Measurements from ENCODE around the gene ITPR1. TPM values are rescaled to one million over a fixed set of nuclear protein-coding genes. Genes with fewer than 3 reads are reported as not detected.

The ITPR1 gene
- total and polyA plus RNA-seq, 4 donors: 9.3 to 43.7 (median 20.9) TPM

DNA sequence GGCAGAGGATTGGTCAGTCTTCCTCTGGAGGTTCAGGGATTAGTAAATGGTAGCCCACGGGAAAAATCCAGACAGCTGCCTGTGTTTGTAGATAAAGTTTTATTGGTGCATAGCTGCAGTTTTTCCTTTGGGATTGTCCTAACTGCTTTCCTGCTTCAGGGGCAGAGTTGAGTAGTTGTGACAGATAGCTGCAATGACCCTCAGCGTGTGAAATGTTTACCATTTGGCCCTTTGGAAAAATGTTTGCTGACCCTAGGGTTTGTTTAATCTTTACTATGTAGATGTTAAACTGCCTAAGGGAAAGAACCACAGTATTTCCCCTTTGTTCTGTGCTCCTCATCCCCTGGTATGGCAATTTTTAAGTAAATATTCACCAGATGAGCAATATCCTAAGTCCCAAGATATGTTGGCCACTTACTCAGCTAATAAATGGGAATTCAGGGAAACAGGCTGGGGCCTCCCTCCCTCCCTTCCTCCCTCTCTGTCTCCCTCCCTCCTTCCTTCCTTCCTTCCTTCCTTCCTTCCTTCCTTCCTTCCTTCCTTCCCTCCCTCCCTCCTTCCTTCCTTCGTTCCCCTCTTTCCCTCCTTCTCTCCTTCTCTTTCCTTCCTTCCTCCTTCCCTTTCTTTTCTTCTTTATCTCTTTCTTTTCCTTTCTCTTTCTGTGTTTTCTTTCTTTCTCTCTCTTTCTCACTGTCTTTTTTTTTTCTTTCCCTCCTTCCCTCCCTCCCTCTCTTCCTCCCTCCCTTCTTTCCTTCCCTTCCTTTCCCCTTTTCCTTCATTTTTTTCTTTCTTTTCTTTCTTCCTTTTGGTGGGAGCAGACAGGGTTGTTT lies 251.5 kb downstream of the ITPR1 start:
- Histone ChIP-seq H3K36me3 (ENCODE audit: control insufficient read depth, insufficient read depth, low read length) (no peaks in the 10 kb centered on the region), H3K9me3 (ENCODE audit: control insufficient read depth, insufficient read depth, low read length) (no peaks in the 10 kb centered on the region), H3K27me3 (ENCODE audit: control insufficient read depth, insufficient read depth, low read length) (no peaks in the 10 kb centered on the region), H3K27ac (ENCODE audit: low read depth, low read length) (no peak overlapping the region), H3K4me1 (ENCODE audit: control insufficient read depth, insufficient read depth, low read length) (peaks cover 9% of the 10 kb centered on the region), H3K4me3 (ENCODE audit: low read depth, low read length) (no peak overlapping the region)
- WGBS (ENCODE audit: insufficient coverage): 70% methylated on average over 3 of the region's 3 CpGs
- DNase-seq (ENCODE audit: low read depth in 4 of 6, low spot score in 6 of 6): no peak

DNA sequence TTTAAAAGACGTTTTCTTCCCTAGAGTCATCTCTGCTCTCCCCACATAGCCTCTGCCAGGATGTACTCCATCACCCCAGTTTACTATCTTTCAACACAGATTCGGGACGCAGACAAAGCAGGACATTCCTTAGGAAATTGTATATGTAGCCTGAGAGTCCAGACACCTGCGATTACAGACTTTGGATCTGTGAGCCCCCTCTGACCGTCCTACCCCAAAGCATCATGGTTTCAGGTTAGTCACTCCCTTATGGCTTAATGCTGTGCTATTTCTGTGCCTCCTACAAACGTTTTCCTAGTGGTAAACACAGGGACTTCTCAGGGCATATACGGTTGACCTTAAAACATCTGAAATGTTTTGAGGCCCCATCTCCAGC lies 252.1 kb downstream of the ITPR1 start:
- no peaks in the 10 kb centered on the region for H3K9me3 ChIP-seq (ENCODE audit: control insufficient read depth, insufficient read depth, low read length)
- no peak overlapping the region for H3K4me3 ChIP-seq (ENCODE audit: low read depth, low read length)
- H3K27ac ChIP-seq (ENCODE audit: low read depth, low read length): no peak overlapping the region
- 80% methylated on average over 5 of the region's 7 CpGs for WGBS (ENCODE audit: insufficient coverage)
- H3K4me1 ChIP-seq (ENCODE audit: control insufficient read depth, insufficient read depth, low read length): peaks cover 9% of the 10 kb centered on the region
- H3K27me3 ChIP-seq (ENCODE audit: control insufficient read depth, insufficient read depth, low read length): no peaks in the 10 kb centered on the region
- no peak for DNase-seq (ENCODE audit: low read depth in 4 of 6, low spot score in 6 of 6)
- H3K36me3 ChIP-seq (ENCODE audit: control insufficient read depth, insufficient read depth, low read length): no peaks in the 10 kb centered on the region

DNA sequence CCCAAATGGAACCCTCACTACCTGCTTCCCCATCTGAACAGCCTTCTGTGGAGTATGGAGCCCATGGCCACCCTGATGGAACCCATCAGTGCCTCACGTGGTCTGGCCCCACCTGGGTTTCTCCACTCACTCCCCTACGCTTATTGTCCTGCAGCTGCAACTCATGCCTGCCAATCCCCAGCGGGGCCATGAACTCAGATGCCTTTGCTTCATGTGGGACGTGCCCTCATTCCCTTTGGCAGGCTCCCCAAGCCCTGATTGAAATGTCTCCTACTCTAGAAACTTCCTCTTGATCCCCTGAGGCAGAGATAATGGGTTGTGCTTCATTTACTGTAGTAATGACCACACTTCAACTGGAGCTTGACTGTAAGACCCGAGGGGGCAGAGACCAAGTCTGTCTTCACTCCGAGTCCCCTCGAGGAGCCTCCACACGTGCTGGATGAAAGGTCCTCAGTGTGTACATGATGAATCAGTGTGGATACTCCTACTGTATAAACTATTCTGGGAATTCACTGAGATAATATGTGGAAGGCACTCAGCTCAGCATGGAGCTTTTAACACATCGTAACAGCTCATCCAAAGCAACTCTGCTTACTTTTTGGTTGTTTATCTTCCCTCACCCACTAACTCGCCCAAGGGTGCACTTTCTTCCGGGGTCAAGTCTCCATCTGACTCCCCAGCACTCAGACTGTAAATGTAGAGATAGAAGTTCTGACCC lies 253.3 kb downstream of the ITPR1 start:
- no peaks in the 10 kb centered on the region for H3K9me3 ChIP-seq (ENCODE audit: control insufficient read depth, insufficient read depth, low read length)
- WGBS (ENCODE audit: insufficient coverage): 73% methylated on average over 2 of the region's 11 CpGs
- no peak for DNase-seq (ENCODE audit: low read depth in 4 of 6, low spot score in 6 of 6)
- H3K27ac ChIP-seq (ENCODE audit: low read depth, low read length): no peak overlapping the region
- H3K36me3 ChIP-seq (ENCODE audit: control insufficient read depth, insufficient read depth, low read length): no peaks in the 10 kb centered on the region
- no peaks in the 10 kb centered on the region for H3K27me3 ChIP-seq (ENCODE audit: control insufficient read depth, insufficient read depth, low read length)
- peaks cover 13% of the 10 kb centered on the region for H3K4me1 ChIP-seq (ENCODE audit: control insufficient read depth, insufficient read depth, low read length)
- no peak overlapping the region for H3K4me3 ChIP-seq (ENCODE audit: low read depth, low read length)

DNA sequence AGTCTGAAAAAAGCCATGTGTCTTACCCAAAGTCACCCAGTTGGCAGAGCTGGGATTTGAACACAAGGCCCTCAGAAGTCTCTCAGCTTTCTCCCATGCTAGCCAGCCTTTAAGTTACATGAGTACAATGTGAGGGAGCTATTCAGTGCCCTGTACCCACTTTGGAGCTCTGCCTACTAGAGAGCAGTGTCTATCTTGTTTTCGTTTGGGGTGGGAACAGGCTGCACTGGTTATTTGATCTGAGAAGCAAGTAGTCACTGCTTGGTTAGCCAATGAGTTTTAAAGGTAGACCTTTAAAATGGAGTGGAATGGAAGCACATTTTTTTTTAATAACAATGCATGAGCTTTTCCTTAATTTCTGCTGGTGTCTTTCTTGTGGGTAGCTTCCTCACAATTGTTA lies 255.0 kb downstream of the ITPR1 start:
- no peak overlapping the region for H3K27ac ChIP-seq (ENCODE audit: low read depth, low read length)
- DNase-seq (ENCODE audit: low read depth in 4 of 6, low spot score in 6 of 6): no peak
- H3K4me3 ChIP-seq (ENCODE audit: low read depth, low read length): no peak overlapping the region
- no peaks in the 10 kb centered on the region for H3K9me3 ChIP-seq (ENCODE audit: control insufficient read depth, insufficient read depth, low read length)
- H3K27me3 ChIP-seq (ENCODE audit: control insufficient read depth, insufficient read depth, low read length): no peaks in the 10 kb centered on the region
- H3K36me3 ChIP-seq (ENCODE audit: control insufficient read depth, insufficient read depth, low read length): no peaks in the 10 kb centered on the region
- WGBS (ENCODE audit: insufficient coverage): 80% methylated on average over 1 of the region's 1 CpG
- peaks cover 7% of the 10 kb centered on the region for H3K4me1 ChIP-seq (ENCODE audit: control insufficient read depth, insufficient read depth, low read length)

DNA sequence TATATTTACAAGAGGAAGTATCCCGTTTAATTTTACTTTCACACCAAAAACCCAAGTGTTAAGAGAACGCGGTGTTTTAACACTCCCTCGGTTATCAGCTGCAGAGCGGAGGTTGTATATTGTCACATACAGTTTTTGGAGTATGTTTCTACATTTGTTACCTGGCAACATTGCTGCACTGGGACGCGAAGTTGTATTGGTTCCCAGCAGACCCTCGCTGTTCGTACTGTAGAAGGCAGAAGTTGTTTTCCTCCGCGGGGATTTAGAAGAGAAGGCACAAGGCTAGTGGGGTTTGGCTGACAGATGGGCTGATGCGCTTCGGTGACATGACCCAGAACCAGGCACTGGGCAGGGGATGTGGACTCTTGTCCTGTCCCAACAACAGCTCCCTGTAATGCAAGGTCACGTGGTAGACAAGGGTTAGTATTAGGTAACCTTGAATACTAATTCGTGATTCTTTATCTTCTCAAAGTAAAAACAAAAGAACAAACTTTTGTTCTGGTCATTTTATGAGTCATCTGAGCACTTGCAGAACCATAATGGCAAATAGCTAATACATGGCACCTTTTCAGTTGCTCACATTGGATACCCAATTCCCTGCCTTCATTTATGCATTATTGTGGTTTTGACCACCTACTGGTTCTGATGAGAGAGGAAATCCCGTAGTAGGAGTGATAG lies 255.7 kb downstream of the ITPR1 start:
- Histone ChIP-seq H3K36me3 (ENCODE audit: control insufficient read depth, insufficient read depth, low read length) (no peaks in the 10 kb centered on the region), H3K4me3 (ENCODE audit: low read depth, low read length) (no peak overlapping the region), H3K27me3 (ENCODE audit: control insufficient read depth, insufficient read depth, low read length) (no peaks in the 10 kb centered on the region), H3K27ac (ENCODE audit: low read depth, low read length) (no peak overlapping the region), H3K9me3 (ENCODE audit: control insufficient read depth, insufficient read depth, low read length) (no peaks in the 10 kb centered on the region), H3K4me1 (ENCODE audit: control insufficient read depth, insufficient read depth, low read length) (peaks cover 7% of the 10 kb centered on the region)
- DNase-seq (ENCODE audit: low read depth in 4 of 6, low spot score in 6 of 6): no peak
- WGBS (ENCODE audit: insufficient coverage): 91% methylated on average over 10 of the region's 16 CpGs

DNA sequence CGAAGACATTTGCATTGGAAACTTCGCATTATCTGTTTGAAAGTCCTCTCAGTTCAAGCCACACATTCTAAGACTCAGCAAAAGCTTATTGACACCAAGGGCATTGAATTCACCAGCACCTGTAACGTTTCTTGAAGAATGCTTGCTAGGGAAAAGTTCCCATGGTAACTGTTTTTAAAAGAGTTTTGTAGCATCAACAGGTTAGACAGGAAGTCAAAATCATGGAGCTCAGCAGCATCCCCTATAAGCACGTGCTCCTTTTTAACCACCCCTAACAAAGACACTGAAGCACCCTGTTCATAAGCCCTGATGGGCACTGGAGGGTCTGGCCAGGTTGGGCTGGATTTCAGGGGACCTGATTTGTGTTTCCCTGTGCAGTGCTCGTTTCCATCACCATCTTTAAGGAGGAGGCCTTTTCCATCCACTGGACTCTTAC lies 256.4 kb downstream of the ITPR1 start:
- H3K27me3 ChIP-seq (ENCODE audit: control insufficient read depth, insufficient read depth, low read length): no peaks in the 10 kb centered on the region
- peaks cover 7% of the 10 kb centered on the region for H3K4me1 ChIP-seq (ENCODE audit: control insufficient read depth, insufficient read depth, low read length)
- no peak overlapping the region for H3K4me3 ChIP-seq (ENCODE audit: low read depth, low read length)
- H3K36me3 ChIP-seq (ENCODE audit: control insufficient read depth, insufficient read depth, low read length): no peaks in the 10 kb centered on the region
- no peaks in the 10 kb centered on the region for H3K9me3 ChIP-seq (ENCODE audit: control insufficient read depth, insufficient read depth, low read length)
- DNase-seq (ENCODE audit: low read depth in 4 of 6, low spot score in 6 of 6): no peak
- H3K27ac ChIP-seq (ENCODE audit: low read depth, low read length): no peak overlapping the region
- 81% methylated on average over 5 of the region's 5 CpGs for WGBS (ENCODE audit: insufficient coverage)

DNA sequence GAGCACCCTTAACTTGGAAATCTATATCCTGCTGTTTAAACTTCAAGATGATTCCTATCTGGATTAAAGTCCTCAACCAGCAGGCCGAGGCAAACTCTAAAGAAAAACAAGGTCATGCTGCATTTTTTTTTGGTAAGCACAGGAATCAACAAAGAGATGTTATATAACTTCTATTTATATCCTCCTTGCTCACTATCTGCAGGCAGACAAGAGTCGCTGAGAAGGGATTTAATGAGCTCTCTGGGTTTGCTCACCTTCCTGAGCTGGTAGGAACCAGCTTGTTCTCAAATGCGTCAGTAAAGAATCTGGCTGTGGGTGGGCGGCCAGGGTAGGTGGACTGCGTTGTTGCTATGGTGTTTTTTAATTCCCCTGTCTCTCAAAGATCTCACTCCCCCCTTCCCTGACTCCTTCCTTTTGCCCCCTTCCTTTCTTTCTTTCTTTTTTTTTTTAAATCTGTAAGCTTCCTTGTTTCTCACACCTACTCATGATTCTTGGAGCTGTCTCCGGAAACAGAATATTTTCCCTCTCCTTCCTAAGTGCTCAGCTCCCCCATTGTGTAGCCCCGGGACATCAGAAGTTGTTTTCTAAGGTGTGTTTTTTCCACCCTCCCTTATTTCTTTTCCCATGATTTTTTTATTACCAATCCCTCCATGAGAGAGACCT lies 257.3 kb downstream of the ITPR1 start:
- Histone ChIP-seq H3K27me3 (ENCODE audit: control insufficient read depth, insufficient read depth, low read length) (no peaks in the 10 kb centered on the region), H3K4me3 (ENCODE audit: low read depth, low read length) (no peak overlapping the region), H3K36me3 (ENCODE audit: control insufficient read depth, insufficient read depth, low read length) (no peaks in the 10 kb centered on the region), H3K27ac (ENCODE audit: low read depth, low read length) (peak overlapping the region; percentile 42), H3K4me1 (ENCODE audit: control insufficient read depth, insufficient read depth, low read length) (peaks cover 7% of the 10 kb centered on the region), H3K9me3 (ENCODE audit: control insufficient read depth, insufficient read depth, low read length) (no peaks in the 10 kb centered on the region)
- DNase-seq (ENCODE audit: low read depth in 4 of 6, low spot score in 6 of 6): peak in 1 of 6 donors; percentile 32
- no CpG with 5 or more reads among the region's 7 CpGs for WGBS (ENCODE audit: insufficient coverage)

DNA sequence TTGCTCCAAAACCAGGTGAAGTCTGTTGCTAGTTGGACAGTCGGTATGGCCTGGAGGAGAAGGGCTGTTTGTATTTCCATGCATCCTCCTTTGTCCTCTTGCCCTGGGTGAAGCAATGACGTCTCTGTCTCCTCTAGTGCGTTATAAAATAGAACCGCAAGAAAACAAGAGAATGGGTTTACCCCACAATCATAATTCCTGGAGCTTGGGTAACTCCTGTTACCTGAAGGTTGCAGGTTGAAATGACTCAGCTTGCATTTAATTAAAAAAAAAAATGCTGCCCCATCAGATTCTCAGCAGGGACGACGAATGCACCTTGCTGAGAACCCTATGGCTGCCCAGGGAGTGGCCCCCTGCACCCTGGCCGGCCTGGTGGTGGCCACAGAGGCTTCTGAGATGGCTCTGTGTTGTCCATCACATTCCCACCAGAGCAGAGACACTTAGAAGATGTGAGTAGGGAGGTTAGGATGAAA lies 257.9 kb downstream of the ITPR1 start:
- Histone ChIP-seq H3K4me3 (ENCODE audit: low read depth, low read length) (no peak overlapping the region), H3K27ac (ENCODE audit: low read depth, low read length) (no peak overlapping the region), H3K27me3 (ENCODE audit: control insufficient read depth, insufficient read depth, low read length) (no peaks in the 10 kb centered on the region), H3K4me1 (ENCODE audit: control insufficient read depth, insufficient read depth, low read length) (peaks cover 5% of the 10 kb centered on the region), H3K9me3 (ENCODE audit: control insufficient read depth, insufficient read depth, low read length) (no peaks in the 10 kb centered on the region), H3K36me3 (ENCODE audit: control insufficient read depth, insufficient read depth, low read length) (no peaks in the 10 kb centered on the region)
- no peak for DNase-seq (ENCODE audit: low read depth in 4 of 6, low spot score in 6 of 6)
- 100% methylated on average over 1 of the region's 7 CpGs for WGBS (ENCODE audit: insufficient coverage)

DNA sequence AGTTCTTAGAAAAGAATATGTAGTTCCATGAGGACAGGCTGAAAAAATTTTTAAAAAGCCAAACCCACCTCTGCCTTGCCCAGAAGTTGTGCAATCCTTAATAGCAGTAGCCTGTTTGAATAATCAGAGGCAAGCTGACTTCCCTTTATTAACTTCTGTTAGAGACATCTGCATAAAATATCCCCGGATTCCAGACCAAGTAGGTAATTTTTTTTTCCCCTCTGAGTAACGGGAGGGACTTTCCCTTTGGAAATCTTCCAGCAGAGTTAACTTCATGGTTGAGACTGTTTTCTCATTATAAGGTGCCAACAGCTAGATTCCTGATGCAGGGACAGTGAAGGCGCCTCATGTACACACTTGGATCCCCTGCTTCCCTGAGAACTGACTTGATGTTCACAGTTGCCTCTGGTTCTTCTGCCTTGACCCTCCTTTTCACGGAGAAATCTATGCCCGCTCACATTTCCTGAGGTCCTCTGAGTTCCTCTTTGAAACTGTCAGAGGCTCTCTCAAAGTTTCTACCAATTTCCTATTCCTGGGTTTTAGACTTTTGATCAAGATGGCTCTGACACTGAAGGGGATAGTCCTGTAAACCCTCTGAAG lies 258.5 kb downstream of the ITPR1 start:
- peaks cover 3% of the 10 kb centered on the region for H3K4me1 ChIP-seq (ENCODE audit: control insufficient read depth, insufficient read depth, low read length)
- WGBS (ENCODE audit: insufficient coverage): 56% methylated on average over 4 of the region's 5 CpGs
- DNase-seq (ENCODE audit: low read depth in 4 of 6, low spot score in 6 of 6): peak in 2 of 6 donors; percentile 22 to 45

More for the DNA sequence above, 258.5 kb downstream of the ITPR1 start:
- no peaks in the 10 kb centered on the region for H3K9me3 ChIP-seq (ENCODE audit: control insufficient read depth, insufficient read depth, low read length)
- no peak overlapping the region for H3K4me3 ChIP-seq (ENCODE audit: low read depth, low read length)
- no peak overlapping the region for H3K27ac ChIP-seq (ENCODE audit: low read depth, low read length)
- no peaks in the 10 kb centered on the region for H3K27me3 ChIP-seq (ENCODE audit: control insufficient read depth, insufficient read depth, low read length)
- no peaks in the 10 kb centered on the region for H3K36me3 ChIP-seq (ENCODE audit: control insufficient read depth, insufficient read depth, low read length)
